CD8-positive, alpha-beta memory T cell (primary cell): ENCODE data around the gene BZW1. TPM values are rescaled to one million over a fixed set of nuclear protein-coding genes. Genes with fewer than 3 reads are reported as not detected.
"Not testable (repeated sequence)": the region's sequence is repeated elsewhere in the genome, so short reads cannot be mapped to it uniquely, and the experiment has no call there.

ENCODE experiments used
- CTCF ChIA-PET: fragments of 350-600 bp; sonication (Branson Sonifier 250); formaldehyde crosslinking; loops from one replicate; lab custom pipeline; 2021; ENCODE audit warnings: antibody characterized with exemption; lab: Charles Lee
- POLR2A ChIA-PET: fragments of 350-600 bp; sonication (Branson Sonifier 250); formaldehyde crosslinking; loops from one replicate; lab custom pipeline; 2021; ENCODE audit warnings: antibody characterized with exemption; lab: Charles Lee
- DNase-seq, 5 donors: peaks; one replicate each; pipeline versions ENCODE4 v3.0.0 to v3.0.0-alpha.2; 2020 to 2022; ENCODE audit warnings: mixed read lengths in 1 of 5
- H3K27ac ChIP-seq: one replicate; pipeline ENCODE4 v1.7.0; 2013; ENCODE audit warnings: low read depth, mild to moderate bottlenecking, low read length, moderate library complexity
- H3K27me3 ChIP-seq: 2 replicates; pipeline ENCODE4 v1.7.0; 2013; ENCODE audit warnings: low read length, mild to moderate bottlenecking; ENCODE audit not compliant: insufficient read depth, poor library complexity, severe bottlenecking
- H3K36me3 ChIP-seq: 2 replicates; pipeline ENCODE4 v1.7.0; 2013; ENCODE audit warnings: mild to moderate bottlenecking, low read length, moderate library complexity; ENCODE audit not compliant: insufficient read depth
- H3K4me1 ChIP-seq: 2 replicates; pipeline ENCODE4 v1.7.0; 2013; ENCODE audit warnings: mild to moderate bottlenecking, low read length, moderate library complexity; ENCODE audit not compliant: insufficient read depth
- H3K4me3 ChIP-seq: 2 replicates; pipeline ENCODE4 v1.7.0; 2013; ENCODE audit warnings: mild to moderate bottlenecking, low read length
- H3K9me3 ChIP-seq: 2 replicates; pipeline ENCODE4 v1.7.0; 2013; ENCODE audit warnings: mild to moderate bottlenecking, low read length
- H3K27ac Mint-ChIP-seq, 8 donors: one replicate each; pipeline ENCODE4 v1.8.0; 2020 to 2021; ENCODE audit warnings: mixed read lengths in 8 of 8, mild to moderate bottlenecking in 6 of 8, inconsistent platforms in 3 of 8, moderate library complexity in 3 of 8
- H3K27me3 Mint-ChIP-seq, 2 donors: one replicate each; pipeline ENCODE4 v1.8.0; 2020 to 2021; ENCODE audit warnings: mixed read lengths in 2 of 2, mild to moderate bottlenecking in 1 of 2, moderate library complexity in 1 of 2
- H3K36me3 Mint-ChIP-seq, 3 donors: one replicate each; pipeline ENCODE4 v1.8.0; 2020 to 2021; ENCODE audit warnings: mixed read lengths in 3 of 3, inconsistent platforms in 1 of 3, mild to moderate bottlenecking in 1 of 3
- H3K4me1 Mint-ChIP-seq, 3 donors: one replicate each; pipeline ENCODE4 v1.8.0; 2020 to 2021; ENCODE audit warnings: mixed read lengths in 3 of 3, inconsistent platforms in 1 of 3, mild to moderate bottlenecking in 1 of 3
- H3K4me3 Mint-ChIP-seq, 7 donors: one replicate each; pipeline ENCODE4 v1.8.0; 2020 to 2021; ENCODE audit warnings: mixed read lengths in 7 of 7, mild to moderate bottlenecking in 6 of 7, moderate library complexity in 4 of 7, inconsistent platforms in 2 of 7
- H3K9me3 Mint-ChIP-seq, 5 donors: one replicate each; pipeline ENCODE4 v1.8.0; 2020 to 2022; ENCODE audit warnings: mixed read lengths in 5 of 5, mild to moderate bottlenecking in 3 of 5, moderate library complexity in 2 of 5, inconsistent platforms in 1 of 5
- polyA plus RNA-seq: library from polyadenylated mRNA; unstranded; fragments of 300-500 nt; fragmentation: Illumina TruSeq; gene quantifications from one replicate; pipeline ENCODE4 v1.2.3, GENCODE V29; 2021
- total RNA-seq, 2 experiments: library from RNA; stranded (reverse); gene quantifications; one replicate each; pipeline ENCODE4 v1.2.3, GENCODE V29; 2021

BZW1 gene
- total and polyA plus RNA-seq, 3 experiments from 2014 or later = 252 to 533 (median 495) TPM

- no peaks in the 10 kb centered on the region for H3K9me3 Mint-ChIP-seq
- peak overlapping the region; percentile 91 to 99 (median 98) for H3K27ac Mint-ChIP-seq
- H3K36me3 Mint-ChIP-seq = peaks cover 0 to 34% (median 10%) of the 10 kb centered on the region in 3 donors
- H3K4me3 Mint-ChIP-seq = peak overlapping the region; percentile 96 to 100 (median 99)
- CTCF ChIA-PET = interaction anchor here (1.0 kb wide), 1 partner anchor 47 kb away, joined by 3 read pairs; no protein-coding TSS in a partner anchor
- H3K27me3 ChIP-seq = no peaks in the 10 kb centered on the region
- no peaks in the 10 kb centered on the region for H3K9me3 ChIP-seq
- peaks cover 0 to 6% of the 10 kb centered on the region in 2 donors for H3K27me3 Mint-ChIP-seq
- H3K4me1 ChIP-seq = peaks cover 30% of the 10 kb centered on the region
- peaks cover 42 to 50% (median 50%) of the 10 kb centered on the region in 3 donors for H3K4me1 Mint-ChIP-seq
- POLR2A ChIA-PET = interaction anchor here (0.5 to 1.6 kb wide), 5 partner anchors 54 to 642 kb away, joined by 3 to 22 read pairs (median 3); partner anchors contain the start of genes CFLAR and CLK1
- peak overlapping the region; percentile 72 for H3K4me3 ChIP-seq
- peaks cover 17% of the 10 kb centered on the region for H3K36me3 ChIP-seq
- DNase-seq = no peak
- H3K27ac ChIP-seq = peak overlapping the region; percentile 95
These were observed 1.3 kb upstream of the BZW1 start for GRCh38 chr2:200810252-200810997.

- Mint-ChIP-seq H3K9me3 (no peaks in the 10 kb centered on the region), H3K36me3 (peaks cover 0 to 39% (median 14%) of the 10 kb centered on the region in 3 donors), H3K4me1 (peaks cover 46 to 56% (median 55%) of the 10 kb centered on the region in 3 donors), H3K27me3 (peaks cover 0 to 6% of the 10 kb centered on the region in 2 donors), H3K27ac (peak overlapping the region; percentile 91 to 99 (median 98)), H3K4me3 (peak overlapping the region; percentile 96 to 100 (median 99))
- Histone ChIP-seq H3K36me3 (peaks cover 23% of the 10 kb centered on the region), H3K9me3 (no peaks in the 10 kb centered on the region), H3K27ac (peak overlapping the region; percentile 95), H3K4me1 (peaks cover 30% of the 10 kb centered on the region), H3K4me3 (peak overlapping the region; percentile 72), H3K27me3 (no peaks in the 10 kb centered on the region)
- ChIA-PET POLR2A (interaction anchor here (0.7 to 1.6 kb wide), 4 partner anchors 53 to 642 kb away, joined by 3 to 22 read pairs (median 4); partner anchors contain the start of genes CFLAR and CLK1), CTCF (interaction anchor here (1.0 kb wide), 1 partner anchor 47 kb away, joined by 3 read pairs; no protein-coding TSS in a partner anchor)
- DNase-seq = no peak
These were observed 745 bp upstream of the BZW1 start for GRCh38 chr2:200810998-200811332.

- H3K36me3 Mint-ChIP-seq = peaks cover 4 to 53% (median 26%) of the 10 kb centered on the region in 3 donors
These were observed 662 bp downstream of the BZW1 start for GRCh38 chr2:200812122-200813022.

GRCh38 chr2:200814276-200814815, 2.6 kb downstream of the BZW1 start:
- Mint-ChIP-seq H3K9me3 (no peaks in the 10 kb centered on the region), H3K27me3 (peaks cover 0 to 6% of the 10 kb centered on the region in 2 donors), H3K4me3 (peak overlapping the region; percentile 15 to 100 (median 71)), H3K36me3 (peaks cover 8 to 73% (median 32%) of the 10 kb centered on the region in 3 donors), H3K27ac (peak overlapping the region; percentile 75 to 94 (median 88)), H3K4me1 (peaks cover 50 to 71% (median 68%) of the 10 kb centered on the region in 3 donors)
- ChIA-PET POLR2A (interaction anchor here (0.6 to 1.8 kb wide), 4 partner anchors 42 to 75 kb away, joined by 3 to 6 read pairs (median 5); partner anchors contain the start of genes CLK1, NIF3L1 and PPIL3), CTCF (no interaction called here)
- H3K27ac ChIP-seq = no peak overlapping the region
- H3K9me3 ChIP-seq = no peaks in the 10 kb centered on the region
- peak in 2 of 5 donors; percentile 6 to 8 for DNase-seq
- peaks cover 30% of the 10 kb centered on the region for H3K4me1 ChIP-seq
- peaks cover 56% of the 10 kb centered on the region for H3K36me3 ChIP-seq
- H3K4me3 ChIP-seq = no peak overlapping the region
- H3K27me3 ChIP-seq = no peaks in the 10 kb centered on the region

More at GRCh38 chr2:200812122-200813022, 662 bp downstream of the BZW1 start:
- H3K4me1 Mint-ChIP-seq = peaks cover 50 to 67% (median 66%) of the 10 kb centered on the region in 3 donors
- H3K4me3 ChIP-seq = peak overlapping the region; percentile 85
- H3K9me3 ChIP-seq = no peaks in the 10 kb centered on the region
- no peaks in the 10 kb centered on the region for H3K9me3 Mint-ChIP-seq
- peak overlapping the region; percentile 95 for H3K27ac ChIP-seq
- peak overlapping the region; percentile 95 to 99 (median 98) for H3K27ac Mint-ChIP-seq
- H3K27me3 Mint-ChIP-seq = peaks cover 0 to 6% of the 10 kb centered on the region in 2 donors
- POLR2A ChIA-PET = interaction anchor here (0.8 to 1.6 kb wide), 5 partner anchors 52 to 303 kb away, joined by 3 to 22 read pairs (median 6); partner anchors contain the start of genes CFLAR, CLK1, NIF3L1 and PPIL3
- no peaks in the 10 kb centered on the region for H3K27me3 ChIP-seq
- H3K4me3 Mint-ChIP-seq = peak overlapping the region; percentile 97 to 100 (median 99)
- peaks cover 37% of the 10 kb centered on the region for H3K36me3 ChIP-seq
- CTCF ChIA-PET = no interaction called here
- peaks cover 30% of the 10 kb centered on the region for H3K4me1 ChIP-seq
- peak in 4 of 5 donors; percentile 55 to 79 (median 68) for DNase-seq

- peaks cover 30% of the 10 kb centered on the region for H3K4me1 ChIP-seq
- peaks cover 62% of the 10 kb centered on the region for H3K36me3 ChIP-seq
- no peaks in the 10 kb centered on the region for H3K9me3 ChIP-seq
- DNase-seq = no peak
- Mint-ChIP-seq H3K4me1 (peaks cover 50 to 66% (median 65%) of the 10 kb centered on the region in 3 donors), H3K27ac (peak overlapping the region in 7 of 8 donors; percentile 8 to 94 (median 84)), H3K36me3 (peaks cover 8 to 79% (median 32%) of the 10 kb centered on the region in 3 donors), H3K4me3 (peak overlapping the region in 3 of 7 donors; percentile 1 to 100 (median 61)), H3K9me3 (no peaks in the 10 kb centered on the region), H3K27me3 (peaks cover 0 to 6% of the 10 kb centered on the region in 2 donors)
- H3K27me3 ChIP-seq = no peaks in the 10 kb centered on the region
- no peak overlapping the region for H3K27ac ChIP-seq
- ChIA-PET POLR2A (interaction anchor here (1.4 to 1.8 kb wide), 2 partner anchors 49 to 74 kb away, joined by 6 read pairs; partner anchors contain the start of genes CLK1, NIF3L1 and PPIL3), CTCF (interaction anchor here (1.6 kb wide), 1 partner anchor 12 kb away, joined by 3 read pairs; no protein-coding TSS in a partner anchor)
- no peak overlapping the region for H3K4me3 ChIP-seq
These were observed 3.2 kb downstream of the BZW1 start for GRCh38 chr2:200814917-200815316.

- peaks cover 24 to 44% (median 35%) of the 10 kb centered on the region in 3 donors for H3K4me1 Mint-ChIP-seq
These were observed 7.0 kb downstream of the BZW1 start for GRCh38 chr2:200818732-200819131.

More at GRCh38 chr2:200818732-200819131, 7.0 kb downstream of the BZW1 start:
- ChIA-PET CTCF (interaction anchor here (0.9 kb wide), 1 partner anchor 105 kb away, joined by 3 read pairs; no protein-coding TSS in a partner anchor), POLR2A (interaction anchor here (1.0 kb wide), 1 partner anchor 45 kb away, joined by 4 read pairs; the partner anchor contains the start of gene CLK1)
- H3K27me3 Mint-ChIP-seq, H3K4me3 Mint-ChIP-seq, H3K9me3 Mint-ChIP-seq, H3K27ac ChIP-seq, H3K27me3 ChIP-seq, H3K4me3 ChIP-seq, DNase-seq, H3K9me3 ChIP-seq: not testable (repeated sequence)
- Histone ChIP-seq H3K36me3 (peaks cover 78% of the 10 kb centered on the region), H3K4me1 (peaks cover 13% of the 10 kb centered on the region)
- peak overlapping the region in 3 of 8 donors; percentile 55 to 77 (median 64) for H3K27ac Mint-ChIP-seq
- H3K36me3 Mint-ChIP-seq = peaks cover 15 to 82% (median 37%) of the 10 kb centered on the region in 3 donors
